Endothelial cell of umbilical vein (primary cell): Measurements from ENCODE around the gene ZNF138.

Source experiments
- CTCF ChIP-seq, 2 donors: IDR thresholded peaks; 1 replicate in 1 of 2; 2 replicates in 1 of 2; pipeline ENCODE4 v1.5.1; 2011; ENCODE audit warnings: low read length in 2 of 2, mild to moderate bottlenecking in 2 of 2, moderate library complexity in 2 of 2, control low read depth in 1 of 2, inconsistent platforms in 1 of 2, low read depth in 1 of 2; ENCODE audit not compliant: insufficient read depth in 1 of 2; ENCODE audit errors: extremely low read depth in 1 of 2
- FOS ChIP-seq: IDR thresholded peaks from 2 replicates; pipeline ENCODE4 v1.6.1; 2011; ENCODE audit warnings: mild to moderate bottlenecking, low read length, moderate library complexity, borderline replicate concordance; ENCODE audit not compliant: insufficient read depth
- JUN ChIP-seq: IDR thresholded peaks from 2 replicates; pipeline ENCODE4 v1.6.1; 2011; ENCODE audit warnings: borderline replicate concordance, low read depth; ENCODE audit not compliant: insufficient read length, insufficient read depth
- MYC ChIP-seq: IDR thresholded peaks from one replicate; pipeline ENCODE4 v1.6.1; 2011; ENCODE audit warnings: mild to moderate bottlenecking, low read depth, low read length
- POLR2A ChIP-seq: IDR thresholded peaks from 2 replicates; pipeline ENCODE4 v1.6.1; 2012; ENCODE audit warnings: low read depth, mild to moderate bottlenecking, control low read depth, low read length
- TF ChIP-seq, protein P1 (sequence below): IDR thresholded peaks from 2 replicates; pipeline ENCODE4 v1.6.1; 2011; ENCODE audit not compliant: insufficient read depth, insufficient read length

- TF ChIP-seq CTCF (IDR thresholded peaks at IDR 0.05; ENCODE audit: extremely low read depth in 1 of 2, insufficient read depth in 1 of 2, low read depth in 1 of 2, low read length in 2 of 2) (no peak), MYC (no peak), FOS (no peak), POLR2A (no peak), JUN (no peak)
- TF ChIP-seq, protein P1, sequence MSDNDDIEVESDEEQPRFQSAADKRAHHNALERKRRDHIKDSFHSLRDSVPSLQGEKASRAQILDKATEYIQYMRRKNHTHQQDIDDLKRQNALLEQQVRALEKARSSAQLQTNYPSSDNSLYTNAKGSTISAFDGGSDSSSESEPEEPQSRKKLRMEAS, result no peak
These were observed 18.9 kb upstream of the ZNF138 start for GRCh38 chr7:64775289-64775688.
